IMR-90 (cell line): ENCODE measurements around the gene CCDC184.

Experiments
- BHLHE40 ChIP-seq: fragments of 150-350 bp; IDR thresholded peaks from 2 replicates; pipeline ENCODE4 v1.6.1; 2016; ENCODE audit warnings: mild to moderate bottlenecking, low read depth, low read length
- CEBPB ChIP-seq: IDR thresholded peaks from 2 replicates; pipeline ENCODE4 v1.6.1; 2012; ENCODE audit warnings: low read depth, low read length, improper control_type of control experiment
- CHD1 ChIP-seq: IDR thresholded peaks from 2 replicates; pipeline ENCODE4 v1.6.1; 2012; ENCODE audit warnings: low read depth, low read length, improper control_type of control experiment
- CTCF ChIP-seq: conservative IDR thresholded peaks from 2 replicates; pipeline ENCODE4 v1.5.1; 2012; ENCODE audit warnings: mild to moderate bottlenecking, low read depth, low read length, improper control_type of control experiment
- MAFK ChIP-seq: IDR thresholded peaks from 2 replicates; pipeline ENCODE4 v1.6.1; 2012; ENCODE audit warnings: low read depth, low read length, improper control_type of control experiment
- NFE2L2 ChIP-seq: fragments of 150-350 bp; IDR thresholded peaks from 2 replicates; pipeline ENCODE4 v1.6.1; 2016; ENCODE audit warnings: low read depth, mild to moderate bottlenecking, low read length
- POLR2A ChIP-seq: IDR thresholded peaks from 2 replicates; pipeline ENCODE4 v1.6.1; 2012; ENCODE audit warnings: mild to moderate bottlenecking, low read depth, low read length
- RAD21 ChIP-seq: IDR thresholded peaks from 2 replicates; pipeline ENCODE4 v1.6.1; 2012; ENCODE audit warnings: low read length, improper control_type of control experiment
- RCOR1 ChIP-seq: IDR thresholded peaks from 2 replicates; pipeline ENCODE4 v1.6.1; 2012; ENCODE audit warnings: mild to moderate bottlenecking, low read length, improper control_type of control experiment; ENCODE audit not compliant: insufficient replicate concordance
- RFX5 ChIP-seq: IDR thresholded peaks from 2 replicates; pipeline ENCODE4 v1.8.0; 2012; ENCODE audit warnings: low read depth, mild to moderate bottlenecking, low read length, moderate library complexity
- SMC3 ChIP-seq: fragments of 150-350 bp; IDR thresholded peaks from 2 replicates; pipeline ENCODE4 v1.6.1; 2016; ENCODE audit warnings: low read depth, mild to moderate bottlenecking, antibody characterized with exemption, low read length, moderate library complexity
- USF2 ChIP-seq: fragments of 150-350 bp; IDR thresholded peaks from 2 replicates; pipeline ENCODE4 v1.6.1; 2017; ENCODE audit warnings: mild to moderate bottlenecking, antibody characterized with exemption, low read length, low read depth

GRCh38 chr12:48183876-48184548 is 568 bp downstream of the CCDC184 start:
- no peak for TF ChIP-seq RFX5
- no peak for TF ChIP-seq CTCF
- no peak for TF ChIP-seq MAFK
- TF ChIP-seq POLR2A, result no peak
- TF ChIP-seq USF2, result no peak
- no peak for TF ChIP-seq CEBPB
- TF ChIP-seq CHD1, result no peak
- TF ChIP-seq SMC3, result no peak
- TF ChIP-seq RAD21, result no peak
- TF ChIP-seq BHLHE40, result no peak
- no peak for TF ChIP-seq NFE2L2
- no peak for TF ChIP-seq RCOR1
